Activated CD8-positive, alpha-beta T cell treated with anti-CD3 and anti-CD28 coated beads, Interleukin-2, amount 10 ng/mL, durations not matched to agents 7 days and 5 days (primary cell): ENCODE data around the gene EPHB1. TPM values are rescaled to one million over a fixed set of nuclear protein-coding genes. Genes with fewer than 3 reads are reported as not detected.

Source experiments
- ATAC-seq: fragments of 150-1000 bp; cut with Tn5 transposase; one replicate; pipeline ENCODE4 v1.10.0; 2021; ENCODE audit warnings: moderate library complexity
- CTCF ChIA-PET: fragments of 350-600 bp; sonication (Branson Sonifier 250); formaldehyde crosslinking; loops from one replicate; lab custom pipeline; 2021; ENCODE audit warnings: antibody characterized with exemption; lab: Charles Lee
- POLR2A ChIA-PET: fragments of 350-600 bp; sonication (Branson Sonifier 250); formaldehyde crosslinking; loops from one replicate; lab custom pipeline; 2021; ENCODE audit warnings: antibody characterized with exemption; lab: Charles Lee
- DNase-seq: peaks from one replicate; pipeline ENCODE4 v3.0.0-alpha.2; 2020
- H3K27ac Mint-ChIP-seq: one replicate; pipeline ENCODE4 v1.8.0; 2021; ENCODE audit warnings: mild to moderate bottlenecking, mixed read lengths
- H3K27me3 Mint-ChIP-seq: one replicate; pipeline ENCODE4 v1.8.0; 2021; ENCODE audit warnings: low read depth, mixed read lengths
- H3K36me3 Mint-ChIP-seq: one replicate; pipeline ENCODE4 v1.8.0; 2021; ENCODE audit warnings: low read depth, mixed read lengths
- H3K4me1 Mint-ChIP-seq: one replicate; pipeline ENCODE4 v1.8.0; 2021; ENCODE audit warnings: low read depth, mixed read lengths
- H3K4me3 Mint-ChIP-seq: one replicate; pipeline ENCODE4 v1.8.0; 2021; ENCODE audit warnings: mild to moderate bottlenecking, mixed read lengths
- H3K9me3 Mint-ChIP-seq: one replicate; pipeline ENCODE4 v1.8.0; 2022; ENCODE audit warnings: mixed read lengths; ENCODE audit not compliant: insufficient read depth
- total RNA-seq, 2 experiments: library from RNA; stranded (reverse); gene quantifications; one replicate each; pipeline ENCODE4 v1.2.3, GENCODE V29; 2021

EPHB1 gene
- total RNA-seq, 2 experiments from 2014 or later: 1.1 to 1.4 TPM

DNA sequence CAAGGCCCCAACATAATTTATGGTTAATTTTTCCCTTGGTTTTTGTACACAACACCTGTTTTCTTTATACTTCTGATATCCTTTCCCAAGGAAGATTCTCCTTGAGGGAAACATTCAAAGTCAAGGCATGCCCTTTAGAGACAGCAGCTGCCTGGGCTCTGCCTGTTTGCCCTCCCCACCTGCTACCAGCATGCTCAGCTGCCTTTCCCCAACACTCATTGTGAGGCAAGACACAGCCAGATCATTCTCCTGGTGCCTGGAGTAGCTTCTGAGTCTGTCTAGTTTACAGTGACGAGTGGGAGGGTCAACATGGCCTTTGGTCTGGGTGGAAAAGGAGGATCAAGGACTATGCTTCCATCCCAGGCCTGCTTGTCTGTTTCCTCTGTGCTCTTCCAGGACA is 132.5 kb downstream of the EPHB1 start:
- no peaks in the 10 kb centered on the region for H3K4me1 Mint-ChIP-seq
- no peak overlapping the region for H3K4me3 Mint-ChIP-seq
- no peak for DNase-seq
- ChIA-PET CTCF (no interaction called here), POLR2A (no interaction called here)
- H3K27me3 Mint-ChIP-seq: peaks cover 4% of the 10 kb centered on the region
- no peak overlapping the region for H3K27ac Mint-ChIP-seq
- no peak for ATAC-seq
- H3K36me3 Mint-ChIP-seq: no peaks in the 10 kb centered on the region
- H3K9me3 Mint-ChIP-seq: peaks cover 3% of the 10 kb centered on the region

DNA sequence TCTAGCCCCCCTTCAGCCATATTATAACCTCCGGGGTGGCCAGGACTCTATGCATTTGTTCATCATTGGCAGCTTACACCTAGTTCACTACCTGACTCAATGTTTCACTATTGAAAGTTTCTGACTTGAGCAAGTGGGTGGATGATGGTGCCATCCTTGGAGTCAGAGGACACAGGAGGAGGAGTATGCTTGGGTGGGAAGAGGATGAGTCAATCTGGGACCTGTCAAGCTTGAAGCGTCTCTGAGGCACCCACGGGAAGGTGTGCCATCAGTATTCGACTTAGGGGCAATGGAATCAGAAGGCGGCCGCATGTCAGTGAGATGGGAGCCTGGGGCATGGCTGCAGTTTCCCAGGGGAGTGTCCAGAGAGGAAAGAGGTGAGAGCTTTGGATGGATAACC is 133.3 kb downstream of the EPHB1 start:
- Mint-ChIP-seq H3K9me3 (peaks cover 3% of the 10 kb centered on the region), H3K36me3 (no peaks in the 10 kb centered on the region), H3K4me1 (no peaks in the 10 kb centered on the region), H3K27me3 (peaks cover 4% of the 10 kb centered on the region), H3K27ac (no peak overlapping the region), H3K4me3 (no peak overlapping the region)
- no peak for ATAC-seq
- CTCF ChIA-PET: no interaction called here
- no peak for DNase-seq
- POLR2A ChIA-PET: no interaction called here

DNA sequence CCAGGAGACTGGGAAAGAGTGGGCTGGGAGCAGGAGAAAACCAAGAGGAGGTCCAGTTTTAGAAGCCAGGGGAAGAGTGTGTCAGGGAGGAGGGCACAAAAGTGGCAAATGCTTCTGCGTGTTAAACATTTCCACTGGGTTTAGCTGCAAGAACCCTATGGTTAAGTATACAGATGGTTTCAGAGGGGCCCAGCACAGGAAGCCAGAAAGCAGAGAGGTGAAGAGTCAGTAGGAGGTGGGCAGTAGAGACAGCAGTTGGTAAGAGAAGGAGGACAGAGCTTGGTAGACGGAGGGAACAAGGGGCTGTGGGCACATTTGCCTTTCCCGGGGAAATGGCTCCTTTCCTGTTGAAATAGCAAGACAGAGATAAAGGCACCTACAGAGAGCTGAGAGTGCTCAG is 133.8 kb downstream of the EPHB1 start:
- peaks cover 4% of the 10 kb centered on the region for H3K27me3 Mint-ChIP-seq
- H3K4me3 Mint-ChIP-seq: no peak overlapping the region
- H3K4me1 Mint-ChIP-seq: no peaks in the 10 kb centered on the region
- ATAC-seq (no peak), DNase-seq (no peak)
- peaks cover 3% of the 10 kb centered on the region for H3K9me3 Mint-ChIP-seq
- ChIA-PET POLR2A (no interaction called here), CTCF (no interaction called here)
- H3K36me3 Mint-ChIP-seq: no peaks in the 10 kb centered on the region
- H3K27ac Mint-ChIP-seq: no peak overlapping the region

DNA sequence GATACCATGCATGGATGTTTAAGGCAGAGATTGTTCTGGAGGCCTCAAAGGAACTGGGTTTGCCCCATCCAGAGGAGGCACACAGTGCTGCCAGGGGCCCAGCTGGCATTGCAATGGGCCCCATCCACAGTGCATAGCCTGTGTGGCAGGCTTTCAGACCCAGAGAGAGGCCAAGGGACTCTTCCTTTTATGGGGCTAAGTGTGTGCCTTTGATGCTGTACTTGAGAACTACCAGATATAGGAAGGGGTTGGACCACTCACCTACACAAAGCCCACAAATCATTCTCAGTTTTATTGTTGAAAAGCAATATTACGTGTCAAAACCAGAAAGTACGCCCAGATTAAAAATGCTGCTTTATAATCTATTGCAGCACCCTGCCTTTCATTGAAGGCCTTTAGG is 134.9 kb downstream of the EPHB1 start:
- no peaks in the 10 kb centered on the region for H3K9me3 Mint-ChIP-seq
- POLR2A ChIA-PET: no interaction called here
- H3K27me3 Mint-ChIP-seq: peaks cover 4% of the 10 kb centered on the region
- DNase-seq: no peak
- H3K36me3 Mint-ChIP-seq: no peaks in the 10 kb centered on the region
- CTCF ChIA-PET: no interaction called here
- ATAC-seq: no peak
- H3K27ac Mint-ChIP-seq: no peak overlapping the region
- no peak overlapping the region for H3K4me3 Mint-ChIP-seq
- H3K4me1 Mint-ChIP-seq: no peaks in the 10 kb centered on the region

DNA sequence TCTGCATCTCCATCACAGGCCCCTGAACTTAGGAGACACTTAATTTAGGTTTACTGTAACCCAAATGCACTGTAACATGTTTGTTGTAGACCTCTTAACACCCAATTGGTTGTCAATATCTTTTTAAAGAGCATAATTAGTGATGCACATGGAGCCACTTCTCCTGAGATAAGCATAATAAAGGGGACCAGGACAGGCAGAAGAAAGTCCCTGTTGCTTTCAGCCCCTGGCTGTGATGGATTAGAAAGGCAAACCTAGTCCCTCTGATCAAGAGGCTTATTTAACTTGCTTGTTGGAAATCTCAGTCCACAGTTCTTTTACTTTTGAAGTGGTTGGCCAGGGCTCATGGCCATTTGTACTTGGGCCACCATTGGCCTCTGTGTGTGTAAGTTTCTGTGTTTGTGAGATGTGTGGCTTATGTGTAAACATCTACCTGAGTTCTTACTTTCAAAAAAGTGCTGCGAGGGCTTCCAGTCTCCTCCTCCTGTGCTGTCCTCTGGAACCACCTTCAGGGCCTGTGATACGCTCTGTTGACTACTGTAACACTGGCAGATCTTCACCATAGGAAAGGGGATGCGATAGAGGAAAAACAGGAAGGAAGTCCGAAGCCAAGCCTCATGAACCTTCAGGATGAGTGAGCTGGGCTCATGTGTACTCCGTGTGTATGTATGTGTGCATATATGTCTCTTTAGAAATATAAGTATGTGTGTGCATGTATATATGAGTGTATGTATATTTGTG is 136.2 kb downstream of the EPHB1 start:
- ChIA-PET CTCF (no interaction called here), POLR2A (no interaction called here)
- DNase-seq (no peak), ATAC-seq (no peak)
- Mint-ChIP-seq H3K4me3 (no peak overlapping the region), H3K4me1 (no peaks in the 10 kb centered on the region), H3K9me3 (no peaks in the 10 kb centered on the region), H3K27me3 (peaks cover 4% of the 10 kb centered on the region), H3K36me3 (no peaks in the 10 kb centered on the region), H3K27ac (no peak overlapping the region)

DNA sequence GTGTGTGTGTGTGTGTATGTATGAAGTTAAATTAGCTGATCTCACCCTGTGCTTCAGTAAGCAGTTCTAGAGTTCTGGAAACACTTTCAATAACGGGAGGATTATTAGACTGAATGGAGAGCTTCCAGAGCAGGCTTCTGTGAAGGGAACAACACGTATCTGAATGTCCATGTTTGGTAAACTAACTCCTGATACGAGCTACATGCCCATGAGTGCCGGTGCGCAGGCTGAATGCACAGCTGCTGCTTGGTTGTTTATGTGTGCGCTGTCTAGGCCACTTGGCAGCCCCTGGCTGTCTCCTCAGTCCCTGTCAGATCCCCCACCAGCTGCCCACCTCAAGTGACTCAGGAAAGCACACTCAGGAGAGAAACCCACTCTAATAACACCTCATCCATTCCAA is 137.0 kb downstream of the EPHB1 start:
- no peak for ATAC-seq
- POLR2A ChIA-PET: no interaction called here
- CTCF ChIA-PET: no interaction called here

DNA sequence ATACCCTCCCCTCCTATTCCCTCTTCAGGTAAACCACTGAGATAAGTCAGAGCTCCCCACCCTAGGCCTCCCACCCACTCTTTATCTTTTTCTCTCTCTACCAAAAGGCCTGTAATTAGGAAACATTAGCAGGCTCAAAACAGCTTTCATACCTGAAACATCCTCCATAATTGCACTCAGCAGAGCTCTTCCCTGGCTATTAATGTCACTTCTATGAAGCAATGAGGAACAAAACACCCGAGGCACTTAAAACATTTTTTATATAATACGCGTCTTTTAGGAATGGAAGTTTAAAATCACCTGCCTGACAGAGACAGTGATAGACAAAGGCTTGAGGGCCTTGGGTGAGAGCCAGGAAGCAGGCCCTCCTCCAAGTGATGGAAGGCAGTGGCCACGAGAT is 138.9 kb downstream of the EPHB1 start:
- ChIA-PET POLR2A (no interaction called here), CTCF (no interaction called here)
- Mint-ChIP-seq H3K27me3 (no peaks in the 10 kb centered on the region), H3K9me3 (no peaks in the 10 kb centered on the region), H3K36me3 (no peaks in the 10 kb centered on the region), H3K4me1 (no peaks in the 10 kb centered on the region), H3K27ac (no peak overlapping the region), H3K4me3 (no peak overlapping the region)
- DNase-seq (no peak), ATAC-seq (no peak)

More for the DNA sequence above, 137.0 kb downstream of the EPHB1 start:
- Mint-ChIP-seq H3K4me1 (no peaks in the 10 kb centered on the region), H3K4me3 (no peak overlapping the region), H3K27ac (no peak overlapping the region), H3K9me3 (no peaks in the 10 kb centered on the region), H3K27me3 (no peaks in the 10 kb centered on the region), H3K36me3 (no peaks in the 10 kb centered on the region)
- DNase-seq: no peak

DNA sequence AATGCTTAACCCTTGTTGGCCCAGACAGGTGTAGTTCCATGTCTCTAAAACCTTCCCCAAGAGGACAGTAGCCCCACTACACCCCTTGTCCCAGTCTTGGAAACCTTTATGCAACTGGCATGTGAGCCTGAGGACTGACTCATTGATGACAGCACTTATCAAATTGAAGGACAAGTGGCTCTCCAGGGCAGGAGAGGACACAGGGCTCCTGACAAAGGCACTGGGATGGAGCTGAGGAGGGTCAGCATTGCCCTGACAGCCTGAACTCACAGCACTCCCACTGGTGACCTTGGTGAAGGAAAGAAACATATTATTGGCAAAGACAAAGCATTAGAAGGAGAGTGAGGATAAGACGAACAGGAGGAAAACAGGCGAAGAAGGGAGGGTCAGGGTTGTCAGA is 139.9 kb downstream of the EPHB1 start:
- Mint-ChIP-seq H3K9me3 (no peaks in the 10 kb centered on the region), H3K4me3 (no peak overlapping the region), H3K27me3 (no peaks in the 10 kb centered on the region), H3K36me3 (no peaks in the 10 kb centered on the region), H3K4me1 (no peaks in the 10 kb centered on the region), H3K27ac (no peak overlapping the region)
- DNase-seq (no peak), ATAC-seq (no peak)
- ChIA-PET POLR2A (no interaction called here), CTCF (no interaction called here)

DNA sequence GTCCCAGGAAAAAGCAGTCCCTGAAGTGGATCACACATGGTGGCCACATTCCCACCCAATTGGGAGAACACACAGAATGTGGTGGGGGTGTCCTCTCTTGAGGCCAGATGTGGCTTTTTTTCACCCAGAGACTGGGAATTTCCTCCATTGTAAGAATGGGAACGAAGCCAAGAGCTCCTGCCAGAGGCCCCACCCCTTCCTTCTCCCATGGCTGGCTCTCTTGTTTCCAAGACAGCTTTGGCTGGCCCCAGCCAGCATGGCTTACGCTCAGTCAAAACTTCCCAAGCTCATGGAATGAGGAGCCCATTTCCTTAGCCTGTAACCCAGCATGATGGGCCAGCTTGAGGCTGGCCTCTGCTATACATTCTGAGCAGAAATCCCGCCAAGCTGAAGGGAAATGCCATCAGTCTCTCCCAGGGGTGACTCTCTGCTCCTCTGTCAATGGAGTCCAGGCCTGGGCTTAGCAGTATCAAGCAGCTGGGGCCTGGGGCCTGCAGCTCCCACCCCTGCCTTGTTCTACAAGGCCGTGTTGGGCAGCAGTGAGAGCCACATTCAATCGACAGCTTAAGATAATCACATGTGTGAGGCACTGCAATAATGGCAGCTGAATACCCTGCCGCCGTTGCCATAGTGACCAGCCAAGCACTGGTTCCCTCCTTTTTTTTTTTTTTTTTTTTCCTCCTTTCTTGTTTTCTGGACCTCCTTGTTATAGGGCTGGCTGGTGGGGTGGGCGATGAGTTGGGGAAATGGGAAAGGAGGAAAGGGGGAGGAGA is 142.4 kb downstream of the EPHB1 start:
- Mint-ChIP-seq H3K9me3 (no peaks in the 10 kb centered on the region), H3K36me3 (no peaks in the 10 kb centered on the region), H3K4me3 (no peak overlapping the region), H3K27me3 (no peaks in the 10 kb centered on the region), H3K27ac (no peak overlapping the region), H3K4me1 (no peaks in the 10 kb centered on the region)
- POLR2A ChIA-PET: no interaction called here
- CTCF ChIA-PET: no interaction called here
- ATAC-seq (no peak), DNase-seq (no peak)

DNA sequence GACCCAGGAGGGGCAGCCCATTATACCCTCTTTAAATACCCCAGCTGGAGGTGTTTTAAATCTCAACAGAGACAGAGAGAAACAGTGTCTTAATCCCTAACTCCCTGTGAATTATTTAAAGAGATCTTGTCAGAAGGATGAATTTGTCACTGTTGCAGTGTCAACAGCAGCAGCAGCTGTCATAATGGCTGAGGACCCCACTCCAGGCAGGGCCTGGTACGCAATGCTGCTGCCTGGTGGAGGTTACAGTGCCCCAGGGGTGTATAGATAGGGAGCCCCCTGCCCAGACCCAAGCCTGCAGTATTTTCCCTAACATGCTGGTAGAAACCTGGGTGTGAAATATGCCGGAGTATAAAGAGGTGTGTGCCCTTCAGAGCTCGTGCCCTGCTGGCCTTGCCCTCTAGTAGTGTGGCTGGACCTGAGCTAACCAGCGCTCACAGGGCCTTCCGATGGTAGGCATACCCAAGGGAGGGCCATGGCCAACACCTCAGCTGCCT is 143.0 kb downstream of the EPHB1 start:
- DNase-seq: no peak
- Mint-ChIP-seq H3K27me3 (no peaks in the 10 kb centered on the region), H3K36me3 (no peaks in the 10 kb centered on the region), H3K4me1 (no peaks in the 10 kb centered on the region), H3K4me3 (no peak overlapping the region), H3K27ac (no peak overlapping the region), H3K9me3 (no peaks in the 10 kb centered on the region)
- no peak for ATAC-seq
- ChIA-PET CTCF (no interaction called here), POLR2A (interaction anchor here (0.5 kb wide), 1 partner anchor 1071 kb away, joined by 3 read pairs; no protein-coding TSS in a partner anchor)

DNA sequence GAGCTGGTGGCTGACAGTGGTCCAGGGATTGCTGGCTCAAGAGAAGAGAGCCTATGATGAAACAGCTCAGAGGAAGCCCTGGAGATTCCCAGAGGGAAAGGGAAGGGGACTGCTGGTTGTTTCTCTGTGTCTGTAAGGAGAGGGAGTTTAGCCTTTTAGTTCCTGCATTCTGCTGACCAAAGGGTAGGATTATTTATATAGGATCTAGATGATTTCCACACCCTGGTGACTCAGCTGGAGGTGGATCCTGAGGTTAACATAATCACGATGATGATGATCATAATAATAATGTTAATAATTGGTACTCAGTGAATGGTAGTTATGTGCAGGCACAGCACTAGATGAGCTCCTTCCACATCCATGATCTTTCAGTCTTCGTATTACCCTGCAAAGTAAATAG is 144.9 kb downstream of the EPHB1 start:
- Mint-ChIP-seq H3K36me3 (no peaks in the 10 kb centered on the region), H3K9me3 (no peaks in the 10 kb centered on the region), H3K27ac (no peak overlapping the region), H3K27me3 (no peaks in the 10 kb centered on the region), H3K4me3 (no peak overlapping the region), H3K4me1 (no peaks in the 10 kb centered on the region)
- DNase-seq (no peak), ATAC-seq (no peak)
- POLR2A ChIA-PET: no interaction called here
- CTCF ChIA-PET: no interaction called here

DNA sequence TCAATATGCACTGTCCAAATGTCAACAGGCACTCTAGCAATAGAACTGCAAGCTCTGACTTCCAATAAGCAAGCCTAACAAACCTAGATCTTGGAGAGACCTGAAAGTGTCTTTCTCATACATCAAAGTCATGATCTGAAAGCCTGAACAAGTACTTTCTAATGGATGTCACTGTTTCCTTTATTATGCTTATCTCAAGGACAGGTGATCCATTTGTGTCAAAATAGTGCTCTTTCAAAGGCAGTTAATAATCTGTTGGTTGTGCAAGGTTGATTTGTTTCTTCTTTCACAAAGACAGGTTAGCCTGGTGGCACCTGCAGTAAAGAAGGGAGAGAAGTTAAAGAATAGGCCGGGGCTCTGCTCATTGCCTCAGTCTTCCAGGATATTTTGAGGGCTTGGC is 146.8 kb downstream of the EPHB1 start:
- H3K4me1 Mint-ChIP-seq: no peaks in the 10 kb centered on the region
- ATAC-seq: no peak
- ChIA-PET CTCF (no interaction called here), POLR2A (no interaction called here)
- H3K36me3 Mint-ChIP-seq: no peaks in the 10 kb centered on the region
- no peaks in the 10 kb centered on the region for H3K27me3 Mint-ChIP-seq
- no peaks in the 10 kb centered on the region for H3K9me3 Mint-ChIP-seq
- no peak overlapping the region for H3K27ac Mint-ChIP-seq
- H3K4me3 Mint-ChIP-seq: no peak overlapping the region
- DNase-seq: no peak
